H9 (cell line): ENCODE results near the gene SEMA4D. TPM values are rescaled to one million over a fixed set of nuclear protein-coding genes. Genes with fewer than 3 reads are reported as not detected.

Experiments
- DNase-seq: peaks from one replicate; pipeline ENCODE4 v3.0.0-alpha.2; 2017
- H2AFZ ChIP-seq: one replicate; pipeline ENCODE4 v1.6.1; 2013; ENCODE audit warnings: mild to moderate bottlenecking, low read length, control low read depth, moderate library complexity
- H2AK5ac ChIP-seq: 2 replicates; pipeline ENCODE4 v1.6.1; 2013; ENCODE audit warnings: low read length, control low read depth, mixed read lengths; ENCODE audit not compliant: insufficient read length
- H2BK120ac ChIP-seq: one replicate; pipeline ENCODE4 v1.6.1; 2013; ENCODE audit warnings: low read depth, mild to moderate bottlenecking, low read length, control low read depth, inconsistent platforms; ENCODE audit not compliant: poor library complexity, severe bottlenecking
- H2BK12ac ChIP-seq: 2 replicates; pipeline ENCODE4 v1.6.1; 2013; ENCODE audit warnings: low read length, control low read depth, mixed read lengths, low read depth; ENCODE audit not compliant: insufficient read length
- H2BK15ac ChIP-seq: 2 replicates; pipeline ENCODE4 v1.6.1; 2013; ENCODE audit warnings: low read depth, low read length, control low read depth
- H2BK20ac ChIP-seq: one replicate; pipeline ENCODE4 v1.6.1; 2013; ENCODE audit warnings: low read depth, mild to moderate bottlenecking, low read length, control low read depth, inconsistent platforms; ENCODE audit not compliant: poor library complexity, severe bottlenecking
- H2BK5ac ChIP-seq: 2 replicates; pipeline ENCODE4 v1.6.1; 2013; ENCODE audit warnings: low read length, control low read depth, mixed read lengths; ENCODE audit not compliant: insufficient read length
- H3K14ac ChIP-seq: 2 replicates; pipeline ENCODE4 v1.6.1; 2013; ENCODE audit warnings: low read length, control low read depth; ENCODE audit not compliant: insufficient read depth
- H3K18ac ChIP-seq: 2 replicates; pipeline ENCODE4 v1.6.1; 2013; ENCODE audit warnings: low read depth, mild to moderate bottlenecking, mixed read lengths, low read length, control low read depth; ENCODE audit not compliant: insufficient read length
- H3K23ac ChIP-seq: 2 replicates; pipeline ENCODE4 v1.6.1; 2013; ENCODE audit warnings: low read length, control low read depth, mixed read lengths, low read depth; ENCODE audit not compliant: insufficient read length
- H3K23me2 ChIP-seq: 2 replicates; pipeline ENCODE4 v1.6.1; 2013; ENCODE audit warnings: low read depth, mild to moderate bottlenecking, mixed read lengths, low read length, control low read depth; ENCODE audit not compliant: insufficient read length, poor library complexity, severe bottlenecking
- H3K27ac ChIP-seq: 2 replicates; pipeline ENCODE4 v1.5.1; 2013; ENCODE audit warnings: low read length, control low read depth, mixed read lengths, low read depth; ENCODE audit not compliant: insufficient read length
- H3K27me3 ChIP-seq: 2 replicates; pipeline ENCODE4 v1.6.1; 2013; ENCODE audit warnings: low read length, control low read depth, inconsistent platforms; ENCODE audit not compliant: insufficient read depth
- H3K4ac ChIP-seq: 2 replicates; pipeline ENCODE4 v1.6.1; 2013; ENCODE audit warnings: low read depth, mild to moderate bottlenecking, control low read depth, inconsistent platforms, low read length, moderate library complexity
- H3K4me1 ChIP-seq: 2 replicates; pipeline ENCODE4 v1.6.1; 2013; ENCODE audit warnings: low read length, control low read depth, inconsistent platforms; ENCODE audit not compliant: insufficient read depth
- H3K4me2 ChIP-seq: 2 replicates; pipeline ENCODE4 v1.6.1; 2013; ENCODE audit warnings: low read length, control low read depth, mixed read lengths; ENCODE audit not compliant: insufficient read length, insufficient read depth
- H3K56ac ChIP-seq: 2 replicates; pipeline ENCODE4 v1.6.1; 2013; ENCODE audit warnings: low read depth, mild to moderate bottlenecking, mixed read lengths, low read length, control low read depth; ENCODE audit not compliant: insufficient read length
- H3K79me1 ChIP-seq: 2 replicates; pipeline ENCODE4 v1.6.1; 2013; ENCODE audit warnings: low read depth, mild to moderate bottlenecking, moderate library complexity, low read length, control low read depth, inconsistent platforms; ENCODE audit not compliant: insufficient read depth, poor library complexity, severe bottlenecking
- H3K79me2 ChIP-seq: 2 replicates; pipeline ENCODE4 v1.6.1; 2013; ENCODE audit warnings: low read length, control low read depth, inconsistent platforms; ENCODE audit not compliant: insufficient read depth
- H3K9ac ChIP-seq: 2 replicates; pipeline ENCODE4 v1.6.1; 2013; ENCODE audit warnings: low read length, control low read depth, mixed read lengths; ENCODE audit not compliant: insufficient read length; ENCODE audit errors: extremely low read depth
- H3K9me3 ChIP-seq: one replicate; pipeline ENCODE4 v1.6.1; 2013; ENCODE audit warnings: low read depth, low read length, inconsistent platforms; ENCODE audit not compliant: control insufficient read depth
- H3T11ph ChIP-seq: one replicate; pipeline ENCODE4 v1.6.1; 2013; ENCODE audit warnings: mild to moderate bottlenecking, low read length, control low read depth, inconsistent platforms
- H4K20me1 ChIP-seq: one replicate; pipeline ENCODE4 v1.6.1; 2013; ENCODE audit not compliant: control insufficient read depth, insufficient read length, insufficient read depth
- H4K5ac ChIP-seq: 2 replicates; pipeline ENCODE4 v1.6.1; 2013; ENCODE audit warnings: low read depth, mild to moderate bottlenecking, mixed read lengths, low read length, control low read depth; ENCODE audit not compliant: insufficient read length
- H4K8ac ChIP-seq: replicated peaks from 2 replicates; pipeline ENCODE4 v1.6.1; 2013; ENCODE audit warnings: low read length, control low read depth, mixed read lengths, low read depth; ENCODE audit not compliant: insufficient read length
- H4K91ac ChIP-seq: 2 replicates; pipeline ENCODE4 v1.6.1; 2013; ENCODE audit warnings: low read depth, mild to moderate bottlenecking, moderate library complexity, mixed read lengths, low read length, control low read depth; ENCODE audit not compliant: insufficient read length
- H3K27ac Mint-ChIP-seq, 3 experiments: 2 replicates in 2 of 3; 3 replicates in 1 of 3; pipeline ENCODE4 v1.8.0; 2020 to 2021; ENCODE audit warnings: mixed read lengths in 3 of 3, mild to moderate bottlenecking in 1 of 3, moderate library complexity in 1 of 3
- H3K27me3 Mint-ChIP-seq: 2 replicates; pipeline ENCODE4 v1.8.0; 2021; ENCODE audit warnings: low read depth, mild to moderate bottlenecking, moderate library complexity, mixed read lengths
- H3K36me3 Mint-ChIP-seq, 3 experiments: 2 replicates in 2 of 3; 3 replicates in 1 of 3; pipeline ENCODE4 v1.8.0; 2020 to 2021; ENCODE audit warnings: low read depth in 3 of 3, mixed read lengths in 3 of 3; ENCODE audit not compliant: insufficient read depth in 1 of 3
- H3K4me1 Mint-ChIP-seq, 2 experiments: 2 replicates each; pipeline ENCODE4 v1.8.0; 2020; ENCODE audit warnings: mixed read lengths in 2 of 2
- H3K4me3 Mint-ChIP-seq, 2 experiments: 2 replicates in 1 of 2; 3 replicates in 1 of 2; pipeline ENCODE4 v1.8.0; 2020 to 2021; ENCODE audit warnings: mild to moderate bottlenecking in 2 of 2, mixed read lengths in 2 of 2, moderate library complexity in 1 of 2
- H3K9me3 Mint-ChIP-seq, 2 experiments: 2 replicates in 1 of 2; 3 replicates in 1 of 2; pipeline ENCODE4 v1.8.0; 2020; ENCODE audit warnings: mild to moderate bottlenecking in 2 of 2, mixed read lengths in 2 of 2, moderate library complexity in 1 of 2
- CTCF ChIP-seq: fragments of 200-600 bp; sonication (generic); conservative IDR thresholded peaks from 3 replicates; pipeline ENCODE4 v1.8.0; 2021; ENCODE audit warnings: antibody characterized with exemption, mild to moderate bottlenecking
- WGBS: extraction: QIAGEN DNeasy Blood & Tissue Kit; methylation state at CpG from one replicate; pipeline ENCODE4 v1.1.7; 2013; ENCODE audit warnings: missing lambda C conversion rate, low lambda C conversion rate, mixed read lengths; ENCODE audit not compliant: insufficient read length; ENCODE audit errors: extremely low coverage; 5-methylcytosine and 5-hydroxymethylcytosine counted together
- total RNA-seq: library from RNA; stranded (reverse); gene quantifications from 2 replicates; pipeline ENCODE4 v1.2.1, GENCODE V29; 2021

Gene SEMA4D
- total RNA-seq, 1 experiment from 2014 or later: 47.2 TPM

- no peaks in the 10 kb centered on the region for H3K27me3 ChIP-seq
- no peak overlapping the region for H2AFZ ChIP-seq
- H3K4me2 ChIP-seq: peak overlapping the region; percentile 90
- H4K8ac ChIP-seq: no peak overlapping the region
- no CpG with 5 or more reads among the region's 12 CpGs for WGBS
- no peak overlapping the region; the same call in 1 of the 2 replicates for H3K14ac ChIP-seq
- TF ChIP-seq CTCF: no peak
- H3K18ac ChIP-seq: no peak overlapping the region
- H3K79me1 ChIP-seq: peaks cover 18% of the 10 kb centered on the region
- peaks cover 18% of the 10 kb centered on the region for H3K4me1 ChIP-seq
- no peak overlapping the region for H2AK5ac ChIP-seq
- DNase-seq: no peak
- no peak overlapping the region for H3K27ac ChIP-seq
- no peak overlapping the region for H2BK15ac ChIP-seq
- no peak overlapping the region for H3K23ac ChIP-seq
- H4K91ac ChIP-seq: no peak overlapping the region
- no peak overlapping the region for H3K9ac ChIP-seq
- no peak overlapping the region for H2BK5ac ChIP-seq
- peaks cover 10% of the 10 kb centered on the region for H3K23me2 ChIP-seq
- peaks cover 0 to 5% (median 0%) of the 10 kb centered on the region in 3 experiments; a peak in 4 of 7 replicates for H3K36me3 Mint-ChIP-seq
- H3K27me3 Mint-ChIP-seq: no peaks in the 10 kb centered on the region
- H2BK120ac ChIP-seq: no peak overlapping the region
- no peak overlapping the region for H3K4ac ChIP-seq
- no peak overlapping the region for H2BK12ac ChIP-seq
- no peaks in the 10 kb centered on the region for H4K20me1 ChIP-seq
- H3K4me1 Mint-ChIP-seq: peaks cover 69 to 76% of the 10 kb centered on the region in 2 experiments
- H3K27ac Mint-ChIP-seq: peak overlapping the region in 1 of 3 experiments; percentile 53; a peak in 1 of 7 replicates
- no peak overlapping the region for H3T11ph ChIP-seq
- peak overlapping the region; percentile 67 to 85 for H3K4me3 Mint-ChIP-seq
- no peak overlapping the region for H2BK20ac ChIP-seq
- H3K9me3 ChIP-seq: no peaks in the 10 kb centered on the region
- H3K79me2 ChIP-seq: peaks cover 38% of the 10 kb centered on the region; the same call in 1 of the 2 replicates
- H3K56ac ChIP-seq: no peak overlapping the region
- no peak overlapping the region for H4K5ac ChIP-seq
- no peaks in the 10 kb centered on the region for H3K9me3 Mint-ChIP-seq
These were observed 1.9 kb downstream of the SEMA4D start for GRCh38 chr9:89495824-89496560.
